K562 (cell line): ENCODE data around the gene ARID3B. TPM values are rescaled to one million over a fixed set of nuclear protein-coding genes. Genes with fewer than 3 reads are reported as not detected.

ENCODE experiments used
- JUN ChIP-seq, 2 experiments: sonication (generic) in 1 of 2; formaldehyde crosslinking in 1 of 2; IDR thresholded peaks; 2 replicates each; pipeline versions ENCODE4 v1.6.1 to v1.8.0; 2012 to 2022; ENCODE audit warnings: borderline replicate concordance in 2 of 2, mild to moderate bottlenecking in 2 of 2, improper control_type of control experiment in 1 of 2, low read depth in 1 of 2, low read length in 1 of 2, missing genetic modification reagents in 1 of 2
- NRF1 ChIP-seq, 2 experiments: fragments of 450-650 bp; IDR thresholded peaks in 1 of 2; conservative IDR thresholded peaks in 1 of 2; 2 replicates each; pipeline ENCODE4 v1.6.1; 2014; ENCODE audit warnings: mild to moderate bottlenecking in 2 of 2
- PBX2 ChIP-seq, 2 experiments: IDR thresholded peaks in 1 of 2; conservative IDR thresholded peaks in 1 of 2; 2 replicates each; pipeline ENCODE4 v1.6.1; 2016; ENCODE audit warnings: low read depth in 2 of 2, mild to moderate bottlenecking in 1 of 2, missing compliant biosample characterization in 1 of 2, missing genetic modification characterization in 1 of 2, moderate library complexity in 1 of 2
- REST ChIP-seq, 2 experiments: fragments of 450-650 bp; formaldehyde crosslinking in 1 of 2; IDR thresholded peaks; 2 replicates each; pipeline versions ENCODE4 v1.4.0 to v1.6.1; 2014 to 2020; ENCODE audit warnings: mild to moderate bottlenecking in 2 of 2, borderline replicate concordance in 1 of 2, low read depth in 1 of 2
- polyA plus RNA-seq, 8 experiments: library from polyadenylated mRNA; depleted of rRNA in 4 of 8; stranded (reverse) in 5 of 8; unstranded in 3 of 8; fragments of >200 nt; fragmentation: Nextera tagmentation in 2 of 8; fragmentation: Illumina TruSeq in 1 of 8; extraction: Ambion mirVana in 2 of 8; extraction: Trizol in 1 of 8; gene quantifications; 2 replicates each; pipeline versions ENCODE4 v1.2.1 to v1.2.3, GENCODE V29; 2011 to 2014; ENCODE audit warnings: inconsistent platforms in 1 of 8, missing spikeins in 1 of 8
- total RNA-seq, 7 experiments: library from RNA; depleted of rRNA in 6 of 7; stranded (reverse); fragments of >200 nt in 6 of 7; fragmentation: Illumina TruSeq in 2 of 7; extraction: Trizol in 2 of 7; gene quantifications; 2 replicates each; pipeline versions ENCODE4 v1.2.1 to v1.2.3, GENCODE V29; 2011 to 2021; ENCODE audit warnings: low replicate concordance in 1 of 7
- TF ChIP-seq, protein P1 (sequence below), 2 experiments: fragments of 450-650 bp; IDR thresholded peaks; 2 replicates each; pipeline ENCODE4 v1.6.1; 2016
- TF ChIP-seq, protein P2 (sequence below): sonication (generic); formaldehyde crosslinking; IDR thresholded peaks from 2 replicates; pipeline ENCODE4 v1.8.0; 2022; ENCODE audit warnings: mild to moderate bottlenecking, missing genetic modification reagents
- TF ChIP-seq, protein P3 (sequence below): sonication (generic); formaldehyde crosslinking; IDR thresholded peaks from 2 replicates; pipeline ENCODE4 v1.8.0; 2022; ENCODE audit warnings: missing genetic modification reagents, mild to moderate bottlenecking, moderate library complexity, borderline replicate concordance

The ARID3B gene
- total and polyA plus RNA-seq, 9 of the 15 experiments (the other 6 are each of a cell fraction or from before 2014, with no cell fraction given): 0.32 to 15.1 (median 7.1) TPM

DNA sequence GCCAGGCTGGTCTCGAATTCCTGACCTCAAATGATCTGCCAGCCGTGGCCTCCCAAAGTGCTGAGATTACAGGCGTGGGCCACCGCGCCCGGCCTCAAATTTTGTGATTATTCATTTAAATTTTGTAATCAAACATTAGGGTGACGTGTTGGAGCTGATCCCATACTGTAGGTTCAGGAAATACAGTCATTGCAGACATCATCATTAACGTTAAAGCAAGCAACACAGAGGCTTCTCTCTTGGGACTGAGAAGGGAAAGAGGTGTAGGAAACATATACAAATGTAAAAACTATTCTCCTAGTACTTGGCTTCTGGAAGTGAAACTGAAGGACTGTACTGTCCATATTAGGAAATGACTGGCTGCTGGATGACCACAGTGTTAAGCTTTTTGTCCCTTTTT lies 11.1 kb upstream of the ARID3B start (continued):
- TF ChIP-seq, protein P1, sequence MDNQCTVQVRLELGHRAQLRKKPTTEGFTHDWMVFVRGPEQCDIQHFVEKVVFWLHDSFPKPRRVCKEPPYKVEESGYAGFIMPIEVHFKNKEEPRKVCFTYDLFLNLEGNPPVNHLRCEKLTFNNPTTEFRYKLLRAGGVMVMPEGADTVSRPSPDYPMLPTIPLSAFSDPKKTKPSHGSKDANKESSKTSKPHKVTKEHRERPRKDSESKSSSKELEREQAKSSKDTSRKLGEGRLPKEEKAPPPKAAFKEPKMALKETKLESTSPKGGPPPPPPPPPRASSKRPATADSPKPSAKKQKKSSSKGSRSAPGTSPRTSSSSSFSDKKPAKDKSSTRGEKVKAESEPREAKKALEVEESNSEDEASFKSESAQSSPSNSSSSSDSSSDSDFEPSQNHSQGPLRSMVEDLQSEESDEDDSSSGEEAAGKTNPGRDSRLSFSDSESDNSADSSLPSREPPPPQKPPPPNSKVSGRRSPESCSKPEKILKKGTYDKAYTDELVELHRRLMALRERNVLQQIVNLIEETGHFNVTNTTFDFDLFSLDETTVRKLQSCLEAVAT (IDR thresholded peaks at IDR 0.05): no peak
- TF ChIP-seq, protein P2, sequence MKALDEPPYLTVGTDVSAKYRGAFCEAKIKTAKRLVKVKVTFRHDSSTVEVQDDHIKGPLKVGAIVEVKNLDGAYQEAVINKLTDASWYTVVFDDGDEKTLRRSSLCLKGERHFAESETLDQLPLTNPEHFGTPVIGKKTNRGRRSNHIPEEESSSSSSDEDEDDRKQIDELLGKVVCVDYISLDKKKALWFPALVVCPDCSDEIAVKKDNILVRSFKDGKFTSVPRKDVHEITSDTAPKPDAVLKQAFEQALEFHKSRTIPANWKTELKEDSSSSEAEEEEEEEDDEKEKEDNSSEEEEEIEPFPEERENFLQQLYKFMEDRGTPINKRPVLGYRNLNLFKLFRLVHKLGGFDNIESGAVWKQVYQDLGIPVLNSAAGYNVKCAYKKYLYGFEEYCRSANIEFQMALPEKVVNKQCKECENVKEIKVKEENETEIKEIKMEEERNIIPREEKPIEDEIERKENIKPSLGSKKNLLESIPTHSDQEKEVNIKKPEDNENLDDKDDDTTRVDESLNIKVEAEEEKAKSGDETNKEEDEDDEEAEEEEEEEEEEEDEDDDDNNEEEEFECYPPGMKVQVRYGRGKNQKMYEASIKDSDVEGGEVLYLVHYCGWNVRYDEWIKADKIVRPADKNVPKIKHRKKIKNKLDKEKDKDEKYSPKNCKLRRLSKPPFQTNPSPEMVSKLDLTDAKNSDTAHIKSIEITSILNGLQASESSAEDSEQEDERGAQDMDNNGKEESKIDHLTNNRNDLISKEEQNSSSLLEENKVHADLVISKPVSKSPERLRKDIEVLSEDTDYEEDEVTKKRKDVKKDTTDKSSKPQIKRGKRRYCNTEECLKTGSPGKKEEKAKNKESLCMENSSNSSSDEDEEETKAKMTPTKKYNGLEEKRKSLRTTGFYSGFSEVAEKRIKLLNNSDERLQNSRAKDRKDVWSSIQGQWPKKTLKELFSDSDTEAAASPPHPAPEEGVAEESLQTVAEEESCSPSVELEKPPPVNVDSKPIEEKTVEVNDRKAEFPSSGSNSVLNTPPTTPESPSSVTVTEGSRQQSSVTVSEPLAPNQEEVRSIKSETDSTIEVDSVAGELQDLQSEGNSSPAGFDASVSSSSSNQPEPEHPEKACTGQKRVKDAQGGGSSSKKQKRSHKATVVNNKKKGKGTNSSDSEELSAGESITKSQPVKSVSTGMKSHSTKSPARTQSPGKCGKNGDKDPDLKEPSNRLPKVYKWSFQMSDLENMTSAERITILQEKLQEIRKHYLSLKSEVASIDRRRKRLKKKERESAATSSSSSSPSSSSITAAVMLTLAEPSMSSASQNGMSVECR (CRISPR knock-in tag): no peak
- TF ChIP-seq PBX2 (CRISPR knock-in tag; IDR thresholded peaks at IDR 0.05; ENCODE audit: low read depth): no peak
- no peak for TF ChIP-seq PBX2 (tag; conservative IDR thresholded peaks at IDR 0.05; ENCODE audit: low read depth)
- TF ChIP-seq JUN (IDR thresholded peaks at IDR 0.05; ENCODE audit: borderline replicate concordance, low read depth, low read length): no peak
- TF ChIP-seq JUN (CRISPR knock-in tag; IDR thresholded peaks at IDR 0.05; ENCODE audit: borderline replicate concordance): no peak
- TF ChIP-seq, protein P3, sequence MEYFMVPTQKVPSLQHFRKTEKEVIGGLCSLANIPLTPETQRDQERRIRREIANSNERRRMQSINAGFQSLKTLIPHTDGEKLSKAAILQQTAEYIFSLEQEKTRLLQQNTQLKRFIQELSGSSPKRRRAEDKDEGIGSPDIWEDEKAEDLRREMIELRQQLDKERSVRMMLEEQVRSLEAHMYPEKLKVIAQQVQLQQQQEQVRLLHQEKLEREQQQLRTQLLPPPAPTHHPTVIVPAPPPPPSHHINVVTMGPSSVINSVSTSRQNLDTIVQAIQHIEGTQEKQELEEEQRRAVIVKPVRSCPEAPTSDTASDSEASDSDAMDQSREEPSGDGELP (CRISPR knock-in tag): no peak
- no peak for TF ChIP-seq NRF1 (conservative IDR thresholded peaks at IDR 0.05 in 1 of 2, IDR thresholded peaks at IDR 0.05 in 1 of 2)
- no peak for TF ChIP-seq REST (IDR thresholded peaks at IDR 0.05; ENCODE audit: borderline replicate concordance)
- no peak for TF ChIP-seq REST (CRISPR knock-in tag; IDR thresholded peaks at IDR 0.05; ENCODE audit: low read depth)
